WI38 (cell line): ENCODE measurements around the gene PCDHGB5.
A peak's percentile ranks its signal among the peaks of the same experiment; 100 is the strongest.

ENCODE experiments used
- H3K4me3 ChIP-seq: 2 replicates; pipeline ENCODE4 v1.5.1; 2011; ENCODE audit warnings: low read depth, mild to moderate bottlenecking, control low read depth, low read length
- CTCF ChIP-seq: IDR thresholded peaks from 2 replicates; pipeline ENCODE4 v1.5.1; 2012; ENCODE audit warnings: low read depth, mild to moderate bottlenecking, control low read depth, low read length

PCDHGB5 gene

GRCh38 chr5:141356950-141357349, 40.8 kb upstream of the PCDHGB5 start:
- H3K4me3 ChIP-seq = no peak overlapping the region
- no peak for TF ChIP-seq CTCF

GRCh38 chr5:141359790-141360426, 37.8 kb upstream of the PCDHGB5 start, which contains the start of gene PCDHGB2:
Gene PCDHGB2, plus strand, starts transcription at chr5:141359994. Its CDS starts 142 bp downstream, at chr5:141360136.
- peak; percentile 33; the same call in 1 of the 2 replicates for TF ChIP-seq CTCF
- H3K4me3 ChIP-seq = no peak within 1 kb of the TSS

- no peak overlapping the region for H3K4me3 ChIP-seq
- TF ChIP-seq CTCF = no peak
Measured at GRCh38 chr5:141360685-141361084, 37.1 kb upstream of the PCDHGB5 start.

- H3K4me3 ChIP-seq = no peak overlapping the region
- TF ChIP-seq CTCF = no peak
Measured at GRCh38 chr5:141362719-141363118, 35.0 kb upstream of the PCDHGB5 start.

- no peak within 1 kb of the TSS for H3K4me3 ChIP-seq
Measured at GRCh38 chr5:141363952-141364660, 33.6 kb upstream of the PCDHGB5 start, which contains the start of gene PCDHGA5. Gene PCDHGA5, plus strand, starts transcription at chr5:141364162. Its CDS starts 169 bp downstream, at chr5:141364331.

GRCh38 chr5:141366016-141366896, 31.5 kb upstream of the PCDHGB5 start:
- no peak overlapping the region for H3K4me3 ChIP-seq
- no peak for TF ChIP-seq CTCF

More at GRCh38 chr5:141363952-141364660, 33.6 kb upstream of the PCDHGB5 start, which contains the start of gene PCDHGA5:
- no peak for TF ChIP-seq CTCF
